Kidney (tissue), 14 donors: ENCODE data around the gene PLD6. TPM values are rescaled to one million over a fixed set of nuclear protein-coding genes. Genes with fewer than 3 reads are reported as not detected.

ENCODE experiments used
- DNase-seq, 5 donors: peaks; one replicate each; pipeline ENCODE4 v3.0.0-alpha.2; 2013 to 2020
- FAIRE-seq: peaks from 2 replicates; lab custom pipeline; 2012; peaks lifted over from hg19 to GRCh38; lab: Jason Lieb, UNC
- H3K27ac ChIP-seq, 2 donors: one replicate each; pipeline ENCODE4 v1.7.0; 2013; ENCODE audit warnings: low read depth in 2 of 2, low read length in 2 of 2, inconsistent platforms in 1 of 2
- H3K27me3 ChIP-seq: one replicate; pipeline ENCODE4 v1.7.1; 2013; ENCODE audit warnings: low read length, inconsistent platforms; ENCODE audit not compliant: control insufficient read depth, insufficient read depth
- H3K36me3 ChIP-seq, 3 donors: one replicate each; pipeline versions ENCODE4 v1.7.0 to v1.7.1; 2013; ENCODE audit warnings: low read length in 3 of 3, control low read depth in 1 of 3, inconsistent platforms in 1 of 3; ENCODE audit not compliant: insufficient read depth in 3 of 3, control insufficient read depth in 2 of 3
- H3K4me1 ChIP-seq, 3 donors: one replicate each; pipeline versions ENCODE4 v1.7.0 to v1.7.1; 2013; ENCODE audit warnings: low read length in 3 of 3, inconsistent platforms in 1 of 3, low read depth in 1 of 3; ENCODE audit not compliant: control insufficient read depth in 2 of 3, insufficient read depth in 2 of 3
- H3K4me3 ChIP-seq, 3 donors: one replicate each; pipeline versions ENCODE4 v1.7.0 to v1.8.1; 2013; ENCODE audit warnings: low read length in 3 of 3, control low read depth in 1 of 3, inconsistent platforms in 1 of 3
- H3K9ac ChIP-seq, 3 donors: one replicate each; pipeline versions ENCODE4 v1.7.0 to v1.7.1; 2013; ENCODE audit warnings: low read length in 3 of 3, control low read depth in 1 of 3, inconsistent platforms in 1 of 3
- H3K9me3 ChIP-seq, 3 donors: one replicate each; pipeline versions ENCODE4 v1.7.0 to v1.7.1; 2013; ENCODE audit warnings: low read length in 3 of 3, control low read depth in 1 of 3, inconsistent platforms in 1 of 3; ENCODE audit not compliant: control insufficient read depth in 2 of 3, insufficient read depth in 1 of 3
- CTCF ChIP-seq: IDR thresholded peaks from 3 replicates; pipeline ENCODE4 v1.5.1; 2012; ENCODE audit warnings: mild to moderate bottlenecking, moderate library complexity, borderline replicate concordance; ENCODE audit not compliant: insufficient read depth; ENCODE audit errors: extremely low read depth
- intact Hi-C: fragments of 100-400 bp; cut with DNase I; formaldehyde crosslinking; loops from one replicate; pipeline ENCODE4 v1.11.1; 2022
- polyA plus RNA-seq: library from polyadenylated mRNA; stranded (reverse); fragments of 350-450 nt; fragmentation: Illumina TruSeq; extraction: RNeasy Lipid Tissue Mini Kit (QIAGEN cat#74804); gene quantifications from one replicate; pipeline ENCODE4 v1.2.3, GENCODE V29; 2014; ENCODE audit warnings: low read depth, low replicate concordance; ENCODE audit not compliant: insufficient read depth
- total RNA-seq: library from RNA; stranded (reverse); fragmentation: NEBNext Ultra II Directional; extraction: Animal tissue kit (Norgen Biotek cat#: 25700); gene quantifications from one replicate; pipeline ENCODE4 v1.2.1, GENCODE V29; 2021
- donor health status: control.
- donor health status: control.
- donor health status: control.
- donor health status: control.
- donor health status: control.
- donor health status: DM: yes; HTN: yes; CAD: no.
- donor health status: Normal renal cell carcinoma (clear cell type).

The PLD6 gene
- total and polyA plus RNA-seq, 2 donors from 2014 or later, result 2.9 to 3.7 TPM

GRCh38 chr17:17157041-17157440 lies 49.1 kb downstream of the PLD6 start:
- Histone ChIP-seq H3K9ac (no peak overlapping the region), H3K9me3 (no peaks in the 10 kb centered on the region), H3K36me3 (peaks cover 2 to 65% (median 52%) of the 10 kb centered on the region in 3 donors), H3K4me1 (peaks cover 0 to 2% (median 0%) of the 10 kb centered on the region in 3 donors), H3K27me3 (no peaks in the 10 kb centered on the region), H3K27ac (no peak overlapping the region), H3K4me3 (no peak overlapping the region)
- intact Hi-C loops, result no loop called here
- FAIRE-seq, result no peak
- DNase-seq, result no peak
- TF ChIP-seq CTCF, result no peak

GRCh38 chr17:17156511-17156910 lies 49.6 kb downstream of the PLD6 start:
- Histone ChIP-seq H3K4me3 (no peak overlapping the region), H3K9me3 (no peaks in the 10 kb centered on the region), H3K27me3 (no peaks in the 10 kb centered on the region), H3K9ac (no peak overlapping the region), H3K27ac (no peak overlapping the region), H3K4me1 (peaks cover 0 to 5% (median 0%) of the 10 kb centered on the region in 3 donors), H3K36me3 (peaks cover 2 to 60% (median 47%) of the 10 kb centered on the region in 3 donors)
- TF ChIP-seq CTCF, result no peak
- DNase-seq, result no peak
- FAIRE-seq, result no peak
- intact Hi-C loops, result no loop called here

- Histone ChIP-seq H3K9ac (no peak overlapping the region), H3K27ac (no peak overlapping the region)
Observed at GRCh38 chr17:17156107-17156506, 50.0 kb downstream of the PLD6 start.

More at GRCh38 chr17:17156107-17156506, 50.0 kb downstream of the PLD6 start:
- H3K27me3 ChIP-seq, result no peaks in the 10 kb centered on the region
- no peaks in the 10 kb centered on the region for H3K9me3 ChIP-seq
- peaks cover 0 to 5% (median 0%) of the 10 kb centered on the region in 3 donors for H3K4me1 ChIP-seq
- FAIRE-seq (no peak), DNase-seq (no peak)
- H3K36me3 ChIP-seq, result peaks cover 2 to 64% (median 46%) of the 10 kb centered on the region in 3 donors
- intact Hi-C loops, result no loop called here
- TF ChIP-seq CTCF, result no peak
- no peak overlapping the region for H3K4me3 ChIP-seq
